A549 (cell line): ENCODE results near the gene SMAD5. TPM values are rescaled to one million over a fixed set of nuclear protein-coding genes. Genes with fewer than 3 reads are reported as not detected.

Experiments used
- ATAC-seq, 2 experiments: fragments of 200-7000 bp in 1 of 2; fragments of >200 bp in 1 of 2; cut with Nextera tagmentation in 1 of 2; cut with Tn5 transposase in 1 of 2; 3 replicates each; pipeline versions ENCODE4 v1.8.0 to v1.9.1; 2018 to 2020; ENCODE audit warnings: mild to moderate bottlenecking in 1 of 2, moderate library complexity in 1 of 2
- CTCF ChIA-PET: fragments of 300-600 bp; sonication (Branson Sonifier 250); formaldehyde crosslinking; extraction: SDS; loops from one replicate; lab custom pipeline; 2021; ENCODE audit warnings: antibody characterized with exemption, inconsistent platforms; lab: Yijun Ruan, JAX
- POLR2A ChIA-PET: fragments of 350-600 bp; formaldehyde crosslinking; extraction: SDS; loops from one replicate; lab custom pipeline; 2021; ENCODE audit warnings: antibody characterized with exemption, inconsistent platforms; lab: Yijun Ruan, JAX
- DNase-seq, 2 experiments: peaks; one replicate each; pipeline versions ENCODE4 v3.0.0 to v3.0.0-alpha.2; 2011 to 2016; ENCODE audit warnings: low read depth in 1 of 2, low spot score in 1 of 2
- FAIRE-seq: peaks from 2 replicates; lab custom pipeline; 2011; peaks lifted over from hg19 to GRCh38; lab: Jason Lieb, UNC
- H3K27ac ChIP-seq, 2 experiments: fragments of >200 bp; sonication (Bioruptor Twin); formaldehyde crosslinking; 3 replicates each; pipeline ENCODE4 v1.5.1; 2016 to 2017
- H3K4me1 ChIP-seq: fragments of >200 bp; sonication (Bioruptor Twin); formaldehyde crosslinking; 3 replicates; pipeline ENCODE4 v1.6.1; 2016
- H3K4me2 ChIP-seq: fragments of >200 bp; sonication (Bioruptor Twin); formaldehyde crosslinking; 3 replicates; pipeline ENCODE4 v1.6.1; 2016
- H3K4me3 ChIP-seq: fragments of >200 bp; sonication (Bioruptor Twin); formaldehyde crosslinking; 3 replicates; pipeline ENCODE4 v1.5.1; 2016
- H3K9me3 ChIP-seq: fragments of >200 bp; sonication (Bioruptor Twin); formaldehyde crosslinking; 3 replicates; pipeline ENCODE4 v1.6.1; 2016
- BCL3 ChIP-seq: fragments of >200 bp; sonication (Bioruptor Twin); formaldehyde crosslinking; IDR thresholded peaks from 3 replicates; pipeline ENCODE4 v1.6.1; 2016
- BHLHE40 ChIP-seq: IDR thresholded peaks from 2 replicates; pipeline ENCODE4 v1.6.1; 2012; ENCODE audit warnings: low read depth, low read length, inconsistent platforms
- CBX2 ChIP-seq: fragments of 200-600 bp; sonication (generic); IDR thresholded peaks from 2 replicates; pipeline ENCODE4 v1.6.1; 2016; ENCODE audit warnings: low read depth, mild to moderate bottlenecking, borderline replicate concordance
- CEBPB ChIP-seq, 2 experiments: fragments of >200 bp in 1 of 2; sonication (Bioruptor Twin) in 1 of 2; formaldehyde crosslinking in 1 of 2; IDR thresholded peaks; 2 replicates each; pipeline ENCODE4 v1.6.1; 2012 to 2016
- CHD2 ChIP-seq: fragments of 150-350 bp; IDR thresholded peaks from 2 replicates; pipeline ENCODE4 v1.6.1; 2014; ENCODE audit warnings: low read length; ENCODE audit not compliant: partially characterized antibody
- EHF ChIP-seq: fragments of 250-450 bp; sonication (Bioruptor Pico); IDR thresholded peaks from 2 replicates; pipeline ENCODE4 v1.5.0; 2020; ENCODE audit warnings: mild to moderate bottlenecking
- ESRRA ChIP-seq: fragments of 150-350 bp; IDR thresholded peaks from 2 replicates; pipeline ENCODE4 v1.6.1; 2014; ENCODE audit warnings: mild to moderate bottlenecking, low read length, borderline replicate concordance
- FOSB ChIP-seq: fragments of 250-450 bp; sonication (Bioruptor Pico); IDR thresholded peaks from 2 replicates; pipeline ENCODE4 v1.5.0; 2020; ENCODE audit warnings: mild to moderate bottlenecking, moderate library complexity
- HES2 ChIP-seq: fragments of >200 bp; sonication (Bioruptor Twin); formaldehyde crosslinking; IDR thresholded peaks from 2 replicates; pipeline ENCODE4 v1.6.1; 2016
- HMGXB4 ChIP-seq: fragments of 250-450 bp; sonication (Bioruptor Pico); IDR thresholded peaks from 2 replicates; pipeline ENCODE4 v1.5.0; 2021; ENCODE audit warnings: mild to moderate bottlenecking, moderate library complexity, borderline replicate concordance
- HOXA7 ChIP-seq: fragments of 250-450 bp; sonication (Bioruptor Pico); IDR thresholded peaks from 2 replicates; pipeline ENCODE4 v1.5.0; 2020; ENCODE audit warnings: mild to moderate bottlenecking, moderate library complexity
- JUN ChIP-seq, 2 experiments: fragments of >200 bp; sonication (Bioruptor Twin); formaldehyde crosslinking; IDR thresholded peaks; 2 replicates in 1 of 2; 3 replicates in 1 of 2; pipeline ENCODE4 v1.6.1; 2016 to 2017
- KDM5A ChIP-seq: fragments of 200-600 bp; sonication (generic); IDR thresholded peaks from 2 replicates; pipeline ENCODE4 v1.6.1; 2016; ENCODE audit warnings: antibody characterized with exemption, mild to moderate bottlenecking
- MAFK ChIP-seq: fragments of 450-650 bp; IDR thresholded peaks from 2 replicates; pipeline ENCODE4 v1.6.1; 2014; ENCODE audit not compliant: partially characterized antibody
- NPAS2 ChIP-seq: fragments of 250-450 bp; sonication (Bioruptor Pico); IDR thresholded peaks from 2 replicates; pipeline ENCODE4 v1.8.0; 2022; ENCODE audit warnings: mild to moderate bottlenecking, moderate library complexity, borderline replicate concordance
- NR3C1 ChIP-seq: fragments of >200 bp; sonication (Bioruptor Twin); formaldehyde crosslinking; IDR thresholded peaks from 3 replicates; pipeline ENCODE4 v1.6.1; 2017
- PBX3 ChIP-seq: IDR thresholded peaks from 2 replicates; pipeline ENCODE4 v1.6.1; 2012
- POLR2A ChIP-seq: IDR thresholded peaks from 2 replicates; pipeline ENCODE4 v1.6.1; 2012; ENCODE audit warnings: mild to moderate bottlenecking, low read length
- POLR2AphosphoS2 ChIP-seq: conservative IDR thresholded peaks from 2 replicates; pipeline ENCODE4 v1.6.1; 2012; ENCODE audit warnings: low read length, improper control_type of control experiment, inconsistent platforms
- RARB ChIP-seq: fragments of 250-450 bp; sonication (Bioruptor Pico); IDR thresholded peaks from 2 replicates; pipeline ENCODE4 v1.8.0; 2021; ENCODE audit warnings: mild to moderate bottlenecking, moderate library complexity
- RCOR1 ChIP-seq: fragments of 150-350 bp; IDR thresholded peaks from 2 replicates; pipeline ENCODE4 v1.6.1; 2014; ENCODE audit warnings: antibody characterized with exemption, low read length, low read depth
- RFX5 ChIP-seq: fragments of 450-650 bp; IDR thresholded peaks from 2 replicates; pipeline ENCODE4 v1.7.1; 2014; ENCODE audit warnings: antibody characterized with exemption, mild to moderate bottlenecking, moderate library complexity
- SMC3 ChIP-seq: fragments of >200 bp; sonication (Bioruptor Twin); formaldehyde crosslinking; IDR thresholded peaks from 3 replicates; pipeline ENCODE4 v1.6.1; 2018; ENCODE audit warnings: inconsistent platforms
- SREBF2 ChIP-seq: fragments of 450-650 bp; IDR thresholded peaks from 2 replicates; pipeline ENCODE4 v1.6.1; 2014; ENCODE audit warnings: mild to moderate bottlenecking, moderate library complexity
- TFCP2L1 ChIP-seq: fragments of 250-450 bp; sonication (Bioruptor Pico); IDR thresholded peaks from 2 replicates; pipeline ENCODE4 v1.5.0; 2021; ENCODE audit warnings: mild to moderate bottlenecking
- ZC3H11A ChIP-seq: fragments of 450-650 bp; IDR thresholded peaks from 2 replicates; pipeline ENCODE4 v1.6.1; 2014; ENCODE audit warnings: antibody characterized with exemption, mild to moderate bottlenecking
- ZFP36 ChIP-seq: fragments of 450-650 bp; IDR thresholded peaks from 2 replicates; pipeline ENCODE4 v1.6.1; 2014; ENCODE audit warnings: borderline replicate concordance; ENCODE audit not compliant: partially characterized antibody
- ZNF302 ChIP-seq: fragments of 250-450 bp; sonication (Bioruptor Pico); IDR thresholded peaks from 2 replicates; pipeline ENCODE4 v1.9.0; 2021; ENCODE audit warnings: inconsistent platforms, mild to moderate bottlenecking, moderate library complexity
- ZSCAN20 ChIP-seq: fragments of 250-450 bp; sonication (Bioruptor Pico); IDR thresholded peaks from 2 replicates; pipeline ENCODE4 v1.8.0; 2022; ENCODE audit warnings: mild to moderate bottlenecking, moderate library complexity
- WGBS: methylation state at CpG from one replicate; pipeline ENCODE4 v1.1.6; 2017; ENCODE audit errors: missing lambda C conversion rate; 5-methylcytosine and 5-hydroxymethylcytosine counted together
- polyA plus RNA-seq, 4 experiments: library from polyadenylated mRNA; depleted of rRNA in 3 of 4; stranded (reverse); fragments of >200 nt; fragmentation: RNase III in 1 of 4; extraction: RNeasy Plus Mini Kit Qiagen cat#74134 plus additional on column Dnase treatment in 1 of 4; gene quantifications; 2 replicates in 3 of 4; 3 replicates in 1 of 4; pipeline ENCODE4 v1.2.3, GENCODE V29; 2011 to 2017

SMAD5 gene
- polyA plus RNA-seq, 2 of the 4 experiments (the other 2 are of a cell fraction) = 17.1 to 101 TPM

- FAIRE-seq = no peak
- Histone ChIP-seq H3K9me3 (no peaks in the 10 kb centered on the region), H3K4me3 (no peak overlapping the region), H3K4me1 (peaks cover 40% of the 10 kb centered on the region), H3K4me2 (peak overlapping the region; percentile 40), H3K27ac (no peak overlapping the region)
- ChIA-PET CTCF (interaction anchor here (0.7 to 1.0 kb wide), 2 partner anchors 13 to 45 kb away, joined by 3 to 4 read pairs; no protein-coding TSS in a partner anchor), POLR2A (no interaction called here)
- no peak for ATAC-seq
- no peak for DNase-seq
- TF ChIP-seq CEBPB (IDR thresholded peaks at IDR 0.05) = peak in 1 of 2 experiments; percentile 55; a peak in 2 of 4 replicates
- no peak for TF ChIP-seq NPAS2
- 86% methylated on average over 1 of the region's 1 CpG for WGBS
These were observed 17.2 kb downstream of the SMAD5 start for GRCh38 chr5:136149891-136150290.

- peaks cover 32% of the 10 kb centered on the region for H3K4me1 ChIP-seq
- ATAC-seq = no peak
- TF ChIP-seq RARB (CRISPR knock-in tag) (no peak), RFX5 (no peak), BHLHE40 (no peak), FOSB (no peak), KDM5A (no peak), POLR2A (no peak), RCOR1 (no peak), NR3C1 (no peak), PBX3 (no peak), CHD2 (no peak), ZSCAN20 (no peak), HES2 (no peak)
- TF ChIP-seq, all 56 proteins: peak for 0
- ChIA-PET CTCF (interaction anchor here (2.5 to 2.6 kb wide), 2 partner anchors 9 to 20 kb away, joined by 8 to 10 read pairs; no protein-coding TSS in a partner anchor), POLR2A (no interaction called here)
- Histone ChIP-seq H3K4me2 (no peak overlapping the region), H3K9me3 (no peaks in the 10 kb centered on the region), H3K27ac (no peak overlapping the region), H3K4me3 (no peak overlapping the region)
- DNase-seq = no peak
- FAIRE-seq = no peak
- WGBS = 90% methylated on average over 11 of the region's 11 CpGs
These were observed 21.1 kb downstream of the SMAD5 start for GRCh38 chr5:136153581-136154236.

- DNase-seq (no peak), ATAC-seq (no peak), FAIRE-seq (no peak)
- Histone ChIP-seq H3K9me3 (no peaks in the 10 kb centered on the region), H3K4me3 (no peak overlapping the region), H3K4me2 (no peak overlapping the region), H3K4me1 (peaks cover 19% of the 10 kb centered on the region), H3K27ac (no peak overlapping the region)
- POLR2A ChIA-PET = no interaction called here
- CTCF ChIA-PET = interaction anchor here (1.0 kb wide), 1 partner anchor 23 kb away, joined by 3 read pairs; no protein-coding TSS in a partner anchor
- TF ChIP-seq ZC3H11A (no peak), MAFK (peak; percentile 71), JUN (IDR thresholded peaks at IDR 0.05) (no peak)
- 96% methylated on average over 2 of the region's 2 CpGs for WGBS
These were observed 22.4 kb downstream of the SMAD5 start for GRCh38 chr5:136155078-136155477.

- 93% methylated on average over 1 of the region's 1 CpG for WGBS
- Histone ChIP-seq H3K4me1 (peaks cover 13% of the 10 kb centered on the region), H3K4me2 (no peak overlapping the region), H3K27ac (no peak overlapping the region), H3K9me3 (no peaks in the 10 kb centered on the region), H3K4me3 (no peak overlapping the region)
- ChIA-PET CTCF (interaction anchor here (0.8 to 1.3 kb wide), 3 partner anchors 9 to 268 kb away, joined by 3 to 4 read pairs (median 4); no protein-coding TSS in a partner anchor), POLR2A (interaction anchor here (0.9 kb wide), 1 partner anchor 23 kb away, joined by 3 read pairs; the partner anchor contains the start of gene SMAD5)
- DNase-seq (no peak), ATAC-seq (no peak), FAIRE-seq (no peak)
- TF ChIP-seq HOXA7 (CRISPR knock-in tag) = no peak
- no peak for TF ChIP-seq POLR2AphosphoS2
- TF ChIP-seq TFCP2L1 = no peak
- TF ChIP-seq KDM5A = no peak
- TF ChIP-seq MAFK = no peak
- TF ChIP-seq CBX2 = no peak
- TF ChIP-seq ZNF302 = no peak
- TF ChIP-seq ZFP36 = no peak
- TF ChIP-seq SMC3 = no peak
- no peak for TF ChIP-seq NR3C1
- TF ChIP-seq SREBF2 = no peak
- no peak for TF ChIP-seq BCL3
- TF ChIP-seq EHF = no peak
- no peak for TF ChIP-seq ESRRA
- TF ChIP-seq HMGXB4 (CRISPR knock-in tag) = no peak
- no peak for TF ChIP-seq JUN (IDR thresholded peaks at IDR 0.05)
These were observed 23.1 kb downstream of the SMAD5 start for GRCh38 chr5:136155761-136156160.
